ENCODE results near the gene TUBGCP2. TPM values are rescaled to one million over a fixed set of nuclear protein-coding genes. Genes with fewer than 3 reads are reported as not detected.

TUBGCP2 gene
- total RNA-seq, 1 experiment from 2014 or later, result 52.4 TPM

GRCh38 chr10:133297504-133297903 lies 11.2 kb downstream of the TUBGCP2 start:
- Histone ChIP-seq H2BK120ac (ENCODE audit: low read depth, low read length, poor library complexity, severe bottlenecking) (no peak overlapping the region), H4K20me1 (ENCODE audit: control insufficient read depth, insufficient read depth, insufficient read length) (no peaks in the 10 kb centered on the region), H3K56ac (ENCODE audit: insufficient read length, low read depth, low read length) (no peak overlapping the region), H3K23ac (ENCODE audit: insufficient read length, low read depth, low read length) (no peak overlapping the region), H3K79me1 (ENCODE audit: insufficient read depth, low read depth, low read length, poor library complexity, severe bottlenecking) (no peaks in the 10 kb centered on the region), H2AK5ac (ENCODE audit: insufficient read length, low read length) (no peak overlapping the region), H2BK12ac (ENCODE audit: insufficient read length, low read depth, low read length) (no peak overlapping the region), H2AFZ (ENCODE audit: low read length) (no peak overlapping the region), H2BK5ac (ENCODE audit: insufficient read length, low read length) (no peak overlapping the region), H3K27ac (ENCODE audit: insufficient read length, low read depth, low read length) (no peak overlapping the region), H3K9me3 (ENCODE audit: control insufficient read depth, low read depth, low read length) (no peaks in the 10 kb centered on the region), H3K79me2 (ENCODE audit: insufficient read depth, low read length) (no peaks in the 10 kb centered on the region), H3T11ph (ENCODE audit: low read length) (no peak overlapping the region), H3K4ac (ENCODE audit: low read depth, low read length) (no peak overlapping the region), H3K27me3 (ENCODE audit: insufficient read depth, low read length) (no peaks in the 10 kb centered on the region), H4K91ac (ENCODE audit: insufficient read length, low read depth, low read length) (no peak overlapping the region), H4K8ac (replicated peaks; ENCODE audit: insufficient read length, low read depth, low read length) (no peak overlapping the region), H2BK15ac (ENCODE audit: low read depth, low read length) (no peak overlapping the region), H3K23me2 (ENCODE audit: insufficient read length, low read depth, low read length, poor library complexity, severe bottlenecking) (no peaks in the 10 kb centered on the region), H4K5ac (ENCODE audit: insufficient read length, low read depth, low read length) (no peak overlapping the region), H3K9ac (ENCODE audit: extremely low read depth, insufficient read length, low read length) (no peak overlapping the region), H2BK20ac (ENCODE audit: low read depth, low read length, poor library complexity, severe bottlenecking) (no peak overlapping the region), H3K4me2 (ENCODE audit: insufficient read depth, insufficient read length, low read length) (no peak overlapping the region), H3K18ac (ENCODE audit: insufficient read length, low read depth, low read length) (no peak overlapping the region), H3K14ac (ENCODE audit: insufficient read depth, low read length) (no peak overlapping the region), H3K4me1 (ENCODE audit: insufficient read depth, low read length) (no peaks in the 10 kb centered on the region)
- no CpG with 5 or more reads among the region's 10 CpGs for WGBS (ENCODE audit: extremely low coverage, insufficient read length, low lambda C conversion rate)
- H3K27ac Mint-ChIP-seq, result no peak overlapping the region
- no peaks in the 10 kb centered on the region; a peak in 1 of 5 replicates for H3K9me3 Mint-ChIP-seq
- no peaks in the 10 kb centered on the region for H3K27me3 Mint-ChIP-seq (ENCODE audit: low read depth)
- H3K36me3 Mint-ChIP-seq (ENCODE audit: insufficient read depth in 1 of 3, low read depth in 3 of 3), result peaks cover 24 to 80% (median 76%) of the 10 kb centered on the region in 3 experiments
- no peaks in the 10 kb centered on the region for H3K4me1 Mint-ChIP-seq
- no peak overlapping the region for H3K4me3 Mint-ChIP-seq
- no peak for DNase-seq
- TF ChIP-seq CTCF (conservative IDR thresholded peaks at IDR 0.05), result no peak

All from H9 (cell line).